ENCODE data around the gene CYRIA. TPM values are rescaled to one million over a fixed set of nuclear protein-coding genes. Genes with fewer than 3 reads are reported as not detected.

The CYRIA gene
- polyA plus RNA-seq, 1 donor (not counting 4 experiments of a cell fraction or from before 2014, with no cell fraction given), result 0.79 TPM

DNA sequence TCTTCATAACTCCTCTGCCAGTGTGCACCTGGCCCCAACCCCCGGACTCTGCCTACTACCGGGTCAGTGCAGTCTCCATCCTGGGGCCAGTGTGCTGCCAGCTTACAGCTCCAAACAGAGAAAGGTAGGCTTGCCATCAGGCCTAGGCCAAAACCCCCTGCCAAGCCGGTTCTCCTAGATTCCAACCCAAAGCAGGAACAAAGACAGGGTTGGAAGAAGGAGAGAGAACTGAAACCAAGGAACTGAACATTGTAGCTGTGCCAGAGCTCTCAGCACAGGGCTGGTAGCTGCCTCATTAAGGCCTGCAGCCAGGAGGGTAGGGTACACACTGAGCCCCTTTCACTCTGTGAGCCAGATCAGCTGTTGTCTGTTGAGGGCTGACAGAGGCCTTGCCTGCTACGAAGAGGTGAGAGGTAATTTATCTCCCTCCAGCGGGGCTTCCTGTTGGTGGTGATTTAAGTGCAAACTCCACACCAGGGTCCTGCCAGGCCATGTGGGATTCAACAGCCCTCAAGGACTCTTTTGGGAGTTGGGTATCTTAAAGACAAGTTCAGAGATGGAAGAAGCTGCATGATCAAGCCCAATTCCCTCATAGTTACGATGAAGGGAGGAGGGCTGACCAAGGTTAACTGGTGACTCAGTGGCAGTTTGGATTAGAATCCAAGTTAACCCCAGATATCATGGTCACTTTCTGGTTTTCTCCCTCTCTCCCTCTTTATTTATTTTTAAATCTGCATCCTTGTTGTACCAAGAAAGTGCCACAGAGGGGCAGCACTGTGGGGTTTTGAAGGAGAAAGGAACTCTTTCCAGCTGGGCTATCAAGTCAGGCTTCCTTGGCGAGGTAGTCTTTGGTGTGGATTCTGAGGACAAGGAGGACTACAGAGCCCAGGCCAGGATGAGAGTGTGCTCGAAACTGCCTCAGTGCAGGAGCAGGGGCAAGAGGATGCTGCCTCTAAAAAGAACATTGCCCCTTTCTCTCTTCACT, 48.1 kb downstream of the CYRIA start:
- Histone ChIP-seq H3K9ac (ENCODE audit: control insufficient read depth, extremely low read depth, insufficient read depth, low read length) (no peak overlapping the region), H3K27ac (ENCODE audit: control insufficient read depth, insufficient read depth, low read length) (no peak overlapping the region), H3K9me3 (ENCODE audit: control insufficient read depth, low read depth, low read length) (no peaks in the 10 kb centered on the region), H3K4me1 (ENCODE audit: control insufficient read depth, extremely low read depth, insufficient read depth, low read length) (peaks cover 7% of the 10 kb centered on the region), H3K4me2 (ENCODE audit: control insufficient read depth, extremely low read depth, insufficient read depth, low read depth, low read length) (peak overlapping the region; percentile 7), H2AFZ (ENCODE audit: control insufficient read depth, low read length) (peak overlapping the region; percentile 75), H4K20me1 (ENCODE audit: control insufficient read depth, extremely low read depth, insufficient read depth, low read length) (no peaks in the 10 kb centered on the region), H3K27me3 (ENCODE audit: control insufficient read depth, extremely low read depth, insufficient read depth, low read length) (peaks cover 2% of the 10 kb centered on the region), H3K9me1 (ENCODE audit: control insufficient read depth, extremely low read depth, insufficient read depth, low read length) (no peaks in the 10 kb centered on the region), H3K36me3 (ENCODE audit: control insufficient read depth in 2 of 2, extremely low read depth in 1 of 2, insufficient read depth in 2 of 2, low read length in 2 of 2) (no peaks in the 10 kb centered on the region), H3K79me2 (ENCODE audit: control insufficient read depth, insufficient read depth, low read length) (no peaks in the 10 kb centered on the region), H3K4me3 (ENCODE audit: control insufficient read depth in 2 of 3, extremely low read depth in 1 of 3, insufficient read depth in 2 of 3, low read depth in 1 of 3, low read length in 3 of 3) (no peak overlapping the region)
- TF ChIP-seq, protein P1, sequence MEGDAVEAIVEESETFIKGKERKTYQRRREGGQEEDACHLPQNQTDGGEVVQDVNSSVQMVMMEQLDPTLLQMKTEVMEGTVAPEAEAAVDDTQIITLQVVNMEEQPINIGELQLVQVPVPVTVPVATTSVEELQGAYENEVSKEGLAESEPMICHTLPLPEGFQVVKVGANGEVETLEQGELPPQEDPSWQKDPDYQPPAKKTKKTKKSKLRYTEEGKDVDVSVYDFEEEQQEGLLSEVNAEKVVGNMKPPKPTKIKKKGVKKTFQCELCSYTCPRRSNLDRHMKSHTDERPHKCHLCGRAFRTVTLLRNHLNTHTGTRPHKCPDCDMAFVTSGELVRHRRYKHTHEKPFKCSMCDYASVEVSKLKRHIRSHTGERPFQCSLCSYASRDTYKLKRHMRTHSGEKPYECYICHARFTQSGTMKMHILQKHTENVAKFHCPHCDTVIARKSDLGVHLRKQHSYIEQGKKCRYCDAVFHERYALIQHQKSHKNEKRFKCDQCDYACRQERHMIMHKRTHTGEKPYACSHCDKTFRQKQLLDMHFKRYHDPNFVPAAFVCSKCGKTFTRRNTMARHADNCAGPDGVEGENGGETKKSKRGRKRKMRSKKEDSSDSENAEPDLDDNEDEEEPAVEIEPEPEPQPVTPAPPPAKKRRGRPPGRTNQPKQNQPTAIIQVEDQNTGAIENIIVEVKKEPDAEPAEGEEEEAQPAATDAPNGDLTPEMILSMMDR (optimal IDR thresholded peaks at IDR 0.05 in 1 of 3, IDR thresholded peaks at IDR 0.05 in 1 of 3, conservative IDR thresholded peaks at IDR 0.05 in 1 of 3; ENCODE audit: extremely low read depth in 1 of 3, insufficient read depth in 2 of 3, low read length in 3 of 3), result peak; percentile 41 to 49 (median 44)
- no peak for TF ChIP-seq EZH2 (IDR thresholded peaks at IDR 0.05; ENCODE audit: low read length)
- dilution Hi-C loops (cut with MboI; ENCODE audit: extremely low pct_ligation_motif_present, low sequenced_read_pairs), result no loop called here
- FAIRE-seq (no peak), DNase-seq (ENCODE audit: low read depth, low spot score) (no peak)
